ENCODE results near the gene PTN. TPM values are rescaled to one million over a fixed set of nuclear protein-coding genes. Genes with fewer than 3 reads are reported as not detected.

PTN gene
- total RNA-seq, 2 donors from 2014 or later: not detected

- Mint-ChIP-seq H3K36me3 (ENCODE audit: low read depth) (no peaks in the 10 kb centered on the region), H3K27me3 (peaks cover 8% of the 10 kb centered on the region), H3K27ac (no peak overlapping the region), H3K4me3 (peak overlapping the region; percentile 19), H3K4me1 (no peaks in the 10 kb centered on the region)
- ATAC-seq: no peak
- H3K9me3 ChIP-seq (ENCODE audit: control insufficient read depth, low read length, poor library complexity, severe bottlenecking): no peaks in the 10 kb centered on the region
- no peak for DNase-seq
Measured at GRCh38 chr7:137342828-137343261, 688 bp downstream of the PTN start.

- H3K27me3 Mint-ChIP-seq: peaks cover 8% of the 10 kb centered on the region
- no peak for DNase-seq
- no peaks in the 10 kb centered on the region for H3K9me3 ChIP-seq (ENCODE audit: control insufficient read depth, low read length, poor library complexity, severe bottlenecking)
- no peak for ATAC-seq
- no peaks in the 10 kb centered on the region for H3K4me1 Mint-ChIP-seq
- H3K36me3 Mint-ChIP-seq (ENCODE audit: low read depth): no peaks in the 10 kb centered on the region
- no peak overlapping the region for H3K4me3 Mint-ChIP-seq
- no peak overlapping the region for H3K27ac Mint-ChIP-seq
Measured at GRCh38 chr7:137342265-137342664, 1.3 kb downstream of the PTN start.

- no peak overlapping the region for H3K4me3 Mint-ChIP-seq
- no peaks in the 10 kb centered on the region for H3K9me3 ChIP-seq (ENCODE audit: control insufficient read depth, low read length, poor library complexity, severe bottlenecking)
- no peaks in the 10 kb centered on the region for H3K27me3 Mint-ChIP-seq
- H3K27ac Mint-ChIP-seq: no peak overlapping the region
- no peaks in the 10 kb centered on the region for H3K4me1 Mint-ChIP-seq
- DNase-seq (no peak), ATAC-seq (no peak)
- no peaks in the 10 kb centered on the region for H3K36me3 Mint-ChIP-seq (ENCODE audit: low read depth)
Measured at GRCh38 chr7:137337902-137338301, 5.6 kb downstream of the PTN start.

GRCh38 chr7:137335814-137336213 is 7.7 kb downstream of the PTN start:
- H3K27ac Mint-ChIP-seq: no peak overlapping the region
- H3K4me3 Mint-ChIP-seq: no peak overlapping the region
- no peaks in the 10 kb centered on the region for H3K27me3 Mint-ChIP-seq
- H3K9me3 ChIP-seq (ENCODE audit: control insufficient read depth, low read length, poor library complexity, severe bottlenecking): no peaks in the 10 kb centered on the region
- DNase-seq (no peak), ATAC-seq (no peak)
- no peaks in the 10 kb centered on the region for H3K36me3 Mint-ChIP-seq (ENCODE audit: low read depth)
- H3K4me1 Mint-ChIP-seq: no peaks in the 10 kb centered on the region

- Mint-ChIP-seq H3K4me3 (no peak overlapping the region), H3K4me1 (no peaks in the 10 kb centered on the region)
- no peak for ATAC-seq
Measured at GRCh38 chr7:137331378-137331777, 12.2 kb downstream of the PTN start.

GRCh38 chr7:137329411-137329810 is 14.1 kb downstream of the PTN start:
- H3K9me3 ChIP-seq (ENCODE audit: control insufficient read depth, low read length, poor library complexity, severe bottlenecking): no peaks in the 10 kb centered on the region
- Mint-ChIP-seq H3K4me1 (no peaks in the 10 kb centered on the region), H3K27ac (no peak overlapping the region), H3K4me3 (no peak overlapping the region), H3K36me3 (ENCODE audit: low read depth) (no peaks in the 10 kb centered on the region), H3K27me3 (no peaks in the 10 kb centered on the region)
- DNase-seq (no peak), ATAC-seq (no peak)

More at GRCh38 chr7:137331378-137331777, 12.2 kb downstream of the PTN start:
- no peaks in the 10 kb centered on the region for H3K27me3 Mint-ChIP-seq
- DNase-seq: no peak
- H3K36me3 Mint-ChIP-seq (ENCODE audit: low read depth): no peaks in the 10 kb centered on the region
- no peak overlapping the region for H3K27ac Mint-ChIP-seq
- H3K9me3 ChIP-seq (ENCODE audit: control insufficient read depth, low read length, poor library complexity, severe bottlenecking): no peaks in the 10 kb centered on the region

- no peaks in the 10 kb centered on the region for H3K27me3 Mint-ChIP-seq
- no peak overlapping the region for H3K27ac Mint-ChIP-seq
- no peaks in the 10 kb centered on the region for H3K9me3 ChIP-seq (ENCODE audit: control insufficient read depth, low read length, poor library complexity, severe bottlenecking)
- H3K4me1 Mint-ChIP-seq: no peaks in the 10 kb centered on the region
- H3K36me3 Mint-ChIP-seq (ENCODE audit: low read depth): no peaks in the 10 kb centered on the region
- no peak for DNase-seq
- no peak overlapping the region for H3K4me3 Mint-ChIP-seq
- no peak for ATAC-seq
Measured at GRCh38 chr7:137328373-137329120, 15.0 kb downstream of the PTN start.

- DNase-seq: no peak
- Mint-ChIP-seq H3K27ac (no peak overlapping the region), H3K27me3 (no peaks in the 10 kb centered on the region), H3K36me3 (ENCODE audit: low read depth) (no peaks in the 10 kb centered on the region), H3K4me1 (no peaks in the 10 kb centered on the region), H3K4me3 (no peak overlapping the region)
- no peak for ATAC-seq
- no peaks in the 10 kb centered on the region for H3K9me3 ChIP-seq (ENCODE audit: control insufficient read depth, low read length, poor library complexity, severe bottlenecking)
Measured at GRCh38 chr7:137325927-137326326, 17.6 kb downstream of the PTN start.

- ATAC-seq (no peak), DNase-seq (no peak)
- H3K4me1 Mint-ChIP-seq: no peaks in the 10 kb centered on the region
- no peak overlapping the region for H3K27ac Mint-ChIP-seq
- H3K4me3 Mint-ChIP-seq: no peak overlapping the region
- no peaks in the 10 kb centered on the region for H3K9me3 ChIP-seq (ENCODE audit: control insufficient read depth, low read length, poor library complexity, severe bottlenecking)
- H3K36me3 Mint-ChIP-seq (ENCODE audit: low read depth): no peaks in the 10 kb centered on the region
- no peaks in the 10 kb centered on the region for H3K27me3 Mint-ChIP-seq
Measured at GRCh38 chr7:137324796-137325696, 18.5 kb downstream of the PTN start.

GRCh38 chr7:137316648-137317353 is 26.7 kb downstream of the PTN start:
- no peaks in the 10 kb centered on the region for H3K36me3 Mint-ChIP-seq (ENCODE audit: low read depth)
- no peaks in the 10 kb centered on the region for H3K27me3 Mint-ChIP-seq
- DNase-seq (no peak), ATAC-seq (no peak)
- no peaks in the 10 kb centered on the region for H3K9me3 ChIP-seq (ENCODE audit: control insufficient read depth, low read length, poor library complexity, severe bottlenecking)
- no peak overlapping the region for H3K27ac Mint-ChIP-seq
- H3K4me3 Mint-ChIP-seq: no peak overlapping the region
- H3K4me1 Mint-ChIP-seq: no peaks in the 10 kb centered on the region

- no peaks in the 10 kb centered on the region for H3K9me3 ChIP-seq (ENCODE audit: control insufficient read depth, low read length, poor library complexity, severe bottlenecking)
- Mint-ChIP-seq H3K4me1 (no peaks in the 10 kb centered on the region), H3K36me3 (ENCODE audit: low read depth) (no peaks in the 10 kb centered on the region), H3K27me3 (no peaks in the 10 kb centered on the region), H3K27ac (no peak overlapping the region), H3K4me3 (no peak overlapping the region)
- DNase-seq: no peak
- ATAC-seq: no peak
Measured at GRCh38 chr7:137313201-137313600, 30.3 kb downstream of the PTN start.

- Mint-ChIP-seq H3K4me3 (no peak overlapping the region), H3K4me1 (no peaks in the 10 kb centered on the region), H3K27me3 (no peaks in the 10 kb centered on the region), H3K36me3 (ENCODE audit: low read depth) (no peaks in the 10 kb centered on the region), H3K27ac (no peak overlapping the region)
- no peaks in the 10 kb centered on the region for H3K9me3 ChIP-seq (ENCODE audit: control insufficient read depth, low read length, poor library complexity, severe bottlenecking)
- ATAC-seq (no peak), DNase-seq (no peak)
Measured at GRCh38 chr7:137306748-137307147, 36.8 kb downstream of the PTN start.

GRCh38 chr7:137305901-137306621 is 37.5 kb downstream of the PTN start:
- DNase-seq (no peak), ATAC-seq (no peak)
- Mint-ChIP-seq H3K27me3 (no peaks in the 10 kb centered on the region), H3K27ac (no peak overlapping the region), H3K4me3 (no peak overlapping the region), H3K4me1 (no peaks in the 10 kb centered on the region), H3K36me3 (ENCODE audit: low read depth) (no peaks in the 10 kb centered on the region)
- H3K9me3 ChIP-seq (ENCODE audit: control insufficient read depth, low read length, poor library complexity, severe bottlenecking): no peaks in the 10 kb centered on the region

All from T-helper 17 cell (primary cell).